ENCODE measurements around the gene APLNR. TPM values are rescaled to one million over a fixed set of nuclear protein-coding genes. Genes with fewer than 3 reads are reported as not detected.

APLNR gene
- total RNA-seq, 2 donors from 2014 or later = not detected

- Mint-ChIP-seq H3K27ac (no peak overlapping the region), H3K4me1 (ENCODE audit: low read depth in 2 of 2) (no peaks in the 10 kb centered on the region), H3K27me3 (peaks cover 6 to 8% of the 10 kb centered on the region in 2 donors), H3K4me3 (no peak overlapping the region), H3K9me3 (no peaks in the 10 kb centered on the region), H3K36me3 (no peaks in the 10 kb centered on the region)
- ATAC-seq = no peak
- no peak for DNase-seq (ENCODE audit: low spot score)
Observed at GRCh38 chr11:57219021-57219627, 17.9 kb downstream of the APLNR start.

DNA sequence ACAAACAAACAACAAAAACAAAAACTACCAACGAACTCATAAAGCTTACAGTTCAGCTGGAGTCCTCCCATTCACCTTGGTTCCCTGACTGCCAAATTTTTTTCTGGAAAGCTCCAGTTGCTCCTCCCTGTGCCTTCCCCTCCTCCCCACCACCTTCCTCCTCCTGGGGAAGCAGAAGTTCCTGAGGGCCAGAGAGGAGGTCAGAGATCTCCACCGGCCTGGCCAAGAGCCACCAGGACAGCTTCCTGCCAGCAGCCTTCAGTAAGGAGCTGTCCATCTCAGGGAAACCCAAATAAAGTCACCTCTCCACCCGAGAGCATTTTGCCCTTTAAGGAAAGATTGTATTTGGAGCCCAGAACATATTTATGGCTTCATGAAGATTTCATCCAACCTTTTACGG lies 20.0 kb downstream of the APLNR start:
- Mint-ChIP-seq H3K36me3 (no peaks in the 10 kb centered on the region), H3K27me3 (peaks cover 6 to 8% of the 10 kb centered on the region in 2 donors), H3K4me3 (no peak overlapping the region), H3K9me3 (no peaks in the 10 kb centered on the region), H3K27ac (no peak overlapping the region), H3K4me1 (ENCODE audit: low read depth in 2 of 2) (no peaks in the 10 kb centered on the region)
- DNase-seq (ENCODE audit: low spot score) (no peak), ATAC-seq (no peak)

GRCh38 chr11:57216463-57216862 lies 20.6 kb downstream of the APLNR start:
- Mint-ChIP-seq H3K27me3 (peaks cover 6 to 8% of the 10 kb centered on the region in 2 donors), H3K4me1 (ENCODE audit: low read depth in 2 of 2) (no peaks in the 10 kb centered on the region), H3K27ac (no peak overlapping the region), H3K4me3 (no peak overlapping the region), H3K36me3 (no peaks in the 10 kb centered on the region), H3K9me3 (no peaks in the 10 kb centered on the region)
- DNase-seq (ENCODE audit: low spot score) (no peak), ATAC-seq (no peak)

- no peak overlapping the region for H3K4me3 Mint-ChIP-seq
- H3K27me3 Mint-ChIP-seq = peaks cover 6 to 8% of the 10 kb centered on the region in 2 donors
- no peaks in the 10 kb centered on the region for H3K4me1 Mint-ChIP-seq (ENCODE audit: low read depth in 2 of 2)
- H3K27ac Mint-ChIP-seq = no peak overlapping the region
- no peaks in the 10 kb centered on the region for H3K36me3 Mint-ChIP-seq
- no peak for ATAC-seq
- DNase-seq (ENCODE audit: low spot score) = no peak
- no peaks in the 10 kb centered on the region for H3K9me3 Mint-ChIP-seq
Observed at GRCh38 chr11:57214494-57214893, 22.6 kb downstream of the APLNR start.

DNA sequence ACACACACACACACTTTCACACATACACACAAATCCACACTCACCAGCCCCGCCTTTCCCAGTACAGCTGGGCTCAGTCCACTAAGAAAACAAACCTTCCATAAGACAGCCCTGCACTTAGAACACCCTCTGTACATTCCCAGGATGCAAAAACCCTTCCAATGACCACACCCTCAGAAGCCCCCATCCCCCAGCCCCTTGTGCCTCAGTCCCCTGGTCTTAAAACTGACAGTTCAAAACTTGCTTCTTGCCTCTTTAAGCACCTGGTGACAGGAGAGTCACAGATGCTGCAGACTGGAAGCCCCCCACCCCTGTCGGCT lies 23.0 kb downstream of the APLNR start:
- H3K4me3 Mint-ChIP-seq = no peak overlapping the region

GRCh38 chr11:57213342-57214097 lies 23.5 kb downstream of the APLNR start:
- Mint-ChIP-seq H3K27me3 (peaks cover 6 to 8% of the 10 kb centered on the region in 2 donors), H3K4me3 (no peak overlapping the region)
- no peak for ATAC-seq

More for the DNA sequence above, 23.0 kb downstream of the APLNR start:
- H3K27ac Mint-ChIP-seq = no peak overlapping the region
- H3K36me3 Mint-ChIP-seq = no peaks in the 10 kb centered on the region
- H3K27me3 Mint-ChIP-seq = peaks cover 6 to 8% of the 10 kb centered on the region in 2 donors
- no peaks in the 10 kb centered on the region for H3K9me3 Mint-ChIP-seq
- DNase-seq (ENCODE audit: low spot score) (no peak), ATAC-seq (no peak)
- H3K4me1 Mint-ChIP-seq (ENCODE audit: low read depth in 2 of 2) = no peaks in the 10 kb centered on the region

DNA sequence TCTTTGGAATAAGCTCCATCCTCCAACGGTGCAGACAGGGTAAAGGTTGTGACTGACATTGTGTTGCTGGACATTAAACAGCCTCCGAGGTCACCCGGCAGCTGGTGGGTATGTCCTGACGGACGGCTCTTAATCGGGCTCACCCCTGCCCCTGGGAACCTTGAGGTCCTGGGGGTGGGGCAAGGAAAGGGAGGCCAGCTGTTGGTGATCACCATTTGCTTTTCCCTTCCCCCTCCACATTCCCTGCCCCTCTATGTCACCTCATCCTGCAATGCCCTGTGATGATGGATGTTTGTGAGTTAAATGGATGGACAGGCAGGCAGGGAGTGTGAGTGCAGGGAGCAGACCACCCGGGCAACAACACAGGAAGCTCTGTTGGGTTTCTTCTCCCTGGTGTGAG lies 26.3 kb downstream of the APLNR start:
- Mint-ChIP-seq H3K9me3 (no peaks in the 10 kb centered on the region), H3K4me3 (no peak overlapping the region), H3K27me3 (peaks cover 11 to 15% of the 10 kb centered on the region in 2 donors), H3K27ac (no peak overlapping the region), H3K4me1 (ENCODE audit: low read depth in 2 of 2) (no peaks in the 10 kb centered on the region), H3K36me3 (no peaks in the 10 kb centered on the region)
- no peak for ATAC-seq
- DNase-seq (ENCODE audit: low spot score) = no peak

More at GRCh38 chr11:57213342-57214097, 23.5 kb downstream of the APLNR start:
- Mint-ChIP-seq H3K36me3 (no peaks in the 10 kb centered on the region), H3K27ac (no peak overlapping the region), H3K9me3 (no peaks in the 10 kb centered on the region), H3K4me1 (ENCODE audit: low read depth in 2 of 2) (no peaks in the 10 kb centered on the region)
- DNase-seq (ENCODE audit: low spot score) = no peak

DNA sequence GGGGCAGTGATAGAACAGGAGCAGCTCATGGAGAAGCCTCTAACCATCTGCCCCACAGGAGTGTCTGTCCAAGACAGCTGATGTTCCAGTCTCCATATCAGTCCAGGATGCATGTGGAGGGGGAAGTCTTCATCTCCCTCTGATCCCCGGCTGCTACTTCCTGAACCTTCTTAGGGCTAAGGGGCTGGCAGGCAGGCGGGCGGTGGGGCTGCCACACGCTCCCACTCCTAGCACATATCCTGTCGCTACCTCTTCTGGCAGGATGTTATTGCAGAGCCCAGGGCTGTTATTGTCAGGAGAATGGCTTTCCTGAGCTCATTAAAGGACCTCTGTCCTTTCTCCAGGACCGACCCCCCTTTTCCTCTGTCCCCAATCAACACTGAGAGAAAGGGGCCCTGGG lies 29.9 kb downstream of the APLNR start:
- Mint-ChIP-seq H3K9me3 (no peaks in the 10 kb centered on the region), H3K4me1 (ENCODE audit: low read depth in 2 of 2) (no peaks in the 10 kb centered on the region)
- DNase-seq (ENCODE audit: low spot score) = no peak

DNA sequence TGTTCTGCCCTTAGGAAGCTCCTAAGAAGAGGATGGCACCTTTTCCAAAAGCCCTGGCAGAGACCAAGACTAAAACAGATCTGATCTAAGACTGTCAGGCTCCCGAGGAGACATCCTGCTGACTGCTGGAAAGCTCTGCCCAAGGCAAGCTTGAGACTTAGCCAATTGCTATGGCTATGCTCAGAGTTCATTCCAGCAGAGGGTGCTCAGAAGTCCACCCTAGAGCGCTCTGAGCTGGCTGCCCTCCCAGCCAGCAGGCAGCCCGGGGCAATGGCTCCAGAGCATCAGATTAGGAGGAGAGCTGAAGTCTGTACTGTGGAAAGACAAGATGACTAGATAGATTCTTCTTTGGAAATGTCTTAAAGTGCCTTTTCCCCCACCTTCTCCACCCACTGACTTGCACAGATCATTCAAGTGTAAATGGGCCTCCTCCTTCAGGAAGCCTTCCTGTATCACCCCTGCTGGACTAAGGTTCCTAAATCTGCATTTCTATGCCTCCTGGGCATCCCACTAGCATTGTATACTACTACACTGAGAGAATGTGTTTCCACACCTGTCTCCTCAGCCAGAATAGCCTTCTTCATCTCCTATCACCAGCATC lies 31.9 kb downstream of the APLNR start:
- H3K36me3 Mint-ChIP-seq = no peaks in the 10 kb centered on the region
- DNase-seq (ENCODE audit: low spot score) (no peak), ATAC-seq (no peak)
- H3K9me3 Mint-ChIP-seq = no peaks in the 10 kb centered on the region
- no peak overlapping the region for H3K27ac Mint-ChIP-seq
- no peak overlapping the region for H3K4me3 Mint-ChIP-seq
- no peaks in the 10 kb centered on the region for H3K4me1 Mint-ChIP-seq (ENCODE audit: low read depth in 2 of 2)
- H3K27me3 Mint-ChIP-seq = peaks cover 20 to 29% of the 10 kb centered on the region in 2 donors

More for the DNA sequence above, 29.9 kb downstream of the APLNR start:
- Mint-ChIP-seq H3K27me3 (peaks cover 14 to 22% of the 10 kb centered on the region in 2 donors), H3K36me3 (no peaks in the 10 kb centered on the region), H3K4me3 (no peak overlapping the region), H3K27ac (no peak overlapping the region)
- ATAC-seq = no peak

GRCh38 chr11:57203882-57204480 lies 33.1 kb downstream of the APLNR start:
- H3K27me3 Mint-ChIP-seq = peaks cover 23 to 29% of the 10 kb centered on the region in 2 donors

GRCh38 chr11:57203359-57203758 lies 33.7 kb downstream of the APLNR start:
- peaks cover 24 to 29% of the 10 kb centered on the region in 2 donors for H3K27me3 Mint-ChIP-seq
- ATAC-seq = no peak
- no peaks in the 10 kb centered on the region for H3K4me1 Mint-ChIP-seq (ENCODE audit: low read depth in 2 of 2)

More at GRCh38 chr11:57203882-57204480, 33.1 kb downstream of the APLNR start:
- ATAC-seq = no peak
- no peak overlapping the region for H3K27ac Mint-ChIP-seq
- H3K4me3 Mint-ChIP-seq = no peak overlapping the region
- H3K4me1 Mint-ChIP-seq (ENCODE audit: low read depth in 2 of 2) = no peaks in the 10 kb centered on the region
- no peaks in the 10 kb centered on the region for H3K36me3 Mint-ChIP-seq
- DNase-seq (ENCODE audit: low spot score) = no peak
- no peaks in the 10 kb centered on the region for H3K9me3 Mint-ChIP-seq

GRCh38 chr11:57202281-57202680 lies 34.8 kb downstream of the APLNR start:
- H3K4me1 Mint-ChIP-seq (ENCODE audit: low read depth in 2 of 2) = no peaks in the 10 kb centered on the region
- H3K9me3 Mint-ChIP-seq = no peaks in the 10 kb centered on the region
- H3K4me3 Mint-ChIP-seq = no peak overlapping the region
- DNase-seq (ENCODE audit: low spot score) = no peak
- no peaks in the 10 kb centered on the region for H3K36me3 Mint-ChIP-seq
- no peak overlapping the region for H3K27ac Mint-ChIP-seq
- ATAC-seq = no peak
- H3K27me3 Mint-ChIP-seq = peaks cover 22 to 24% of the 10 kb centered on the region in 2 donors

More at GRCh38 chr11:57203359-57203758, 33.7 kb downstream of the APLNR start:
- DNase-seq (ENCODE audit: low spot score) = no peak
- Mint-ChIP-seq H3K27ac (no peak overlapping the region), H3K36me3 (no peaks in the 10 kb centered on the region), H3K4me3 (no peak overlapping the region), H3K9me3 (no peaks in the 10 kb centered on the region)

DNA sequence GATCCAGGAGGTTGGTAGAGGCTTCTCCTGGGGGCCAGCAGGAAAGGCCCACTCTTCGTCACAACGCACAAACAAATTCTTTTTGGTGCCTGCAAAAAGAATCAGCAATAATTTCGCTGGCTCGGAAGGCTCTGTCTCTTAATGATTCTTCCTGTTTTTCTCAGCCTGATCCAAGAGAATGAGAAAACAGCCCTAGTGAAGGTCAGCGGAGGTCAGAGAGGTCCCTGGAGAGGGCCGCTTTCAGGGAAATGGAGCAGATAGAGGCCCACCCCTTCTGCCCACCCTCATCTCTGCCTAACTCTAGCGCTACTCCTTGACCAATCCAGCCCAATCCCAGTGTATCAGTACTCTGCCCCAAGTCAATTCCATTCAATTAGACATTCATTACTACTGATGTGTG lies 36.1 kb downstream of the APLNR start:
- Mint-ChIP-seq H3K9me3 (no peaks in the 10 kb centered on the region), H3K4me1 (ENCODE audit: low read depth in 2 of 2) (no peaks in the 10 kb centered on the region), H3K36me3 (no peaks in the 10 kb centered on the region), H3K4me3 (no peak overlapping the region), H3K27ac (no peak overlapping the region), H3K27me3 (peaks cover 21 to 22% of the 10 kb centered on the region in 2 donors)
- DNase-seq (ENCODE audit: low spot score) (no peak), ATAC-seq (no peak)

DNA sequence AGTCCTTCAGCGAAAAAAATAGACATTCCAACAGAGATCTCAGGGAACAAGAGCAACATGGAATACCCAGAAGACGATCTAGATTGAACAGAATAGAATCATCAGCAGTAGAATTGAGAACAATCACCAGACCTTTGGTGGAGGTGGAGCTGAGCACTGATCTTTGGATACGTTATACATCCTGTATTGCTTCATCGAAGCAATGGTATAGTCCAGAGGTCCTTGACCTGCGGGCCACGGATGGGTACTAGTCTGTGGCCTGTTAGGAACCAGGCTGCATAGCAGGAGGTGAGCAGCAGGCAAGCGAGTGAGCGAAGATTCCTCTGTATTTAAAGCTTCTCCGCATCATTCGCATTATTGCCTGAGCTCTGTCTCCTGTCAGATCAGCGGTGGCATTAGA lies 37.7 kb downstream of the APLNR start:
- DNase-seq (ENCODE audit: low spot score) (no peak), ATAC-seq (no peak)
- Mint-ChIP-seq H3K27ac (no peak overlapping the region), H3K27me3 (peaks cover 19 to 27% of the 10 kb centered on the region in 2 donors), H3K9me3 (peaks cover 4% of the 10 kb centered on the region), H3K4me3 (no peak overlapping the region), H3K4me1 (ENCODE audit: low read depth in 2 of 2) (no peaks in the 10 kb centered on the region), H3K36me3 (no peaks in the 10 kb centered on the region)

All from natural killer cell treated with Interleukin-12 subunit alpha and Interleukin-12 subunit beta and Interleukin-15 and Interleukin-18, amount 100 ng/mL, for 72 hours (primary cell).